HG03354 (cell line): ENCODE measurements around the gene ACSL1.
"Not testable (repeated sequence)": the region's sequence is repeated elsewhere in the genome, so short reads cannot be mapped to it uniquely, and the experiment has no call there.

Experiments used
- ATAC-seq: cut with Tn5 transposase; IDR thresholded peaks from one replicate; pipeline ENCODE4 v1.9.1; 2021; ENCODE audit warnings: mild to moderate bottlenecking; ENCODE audit not compliant: unreplicated experiment, poor library complexity, severe bottlenecking

Gene ACSL1

DNA sequence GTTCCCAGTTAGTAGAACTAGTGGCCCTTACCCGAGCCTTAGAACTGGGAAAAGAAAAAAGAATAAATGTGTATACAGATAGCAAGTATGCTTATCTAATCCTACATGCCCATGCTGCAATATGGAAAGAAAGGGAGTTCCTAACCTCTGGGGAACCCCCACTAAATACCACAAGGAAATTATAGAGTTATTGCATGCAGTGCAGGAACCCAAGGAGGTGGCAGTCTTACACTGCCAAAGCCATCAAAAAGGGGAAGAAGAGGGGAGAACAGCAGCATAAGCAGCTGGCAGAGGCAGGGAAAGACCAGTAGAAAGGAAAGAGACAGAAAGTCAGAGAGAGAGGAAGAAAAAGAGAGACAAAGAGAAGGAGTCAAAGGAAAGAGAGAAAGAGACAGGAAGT, 86.2 kb downstream of the ACSL1 start:
- ATAC-seq: not testable (repeated sequence)

GRCh38 chr4:184734758-184735157, 91.0 kb downstream of the ACSL1 start:
- no peak for ATAC-seq

GRCh38 chr4:184733654-184734524, 91.9 kb downstream of the ACSL1 start, which contains the start of gene CENPU:
TSS of gene CENPU (minus strand) at chr4:184734096. CDS start at chr4:184734062, 34 bp downstream.
- peak; percentile 93 for ATAC-seq

- no peak for ATAC-seq
Observed at GRCh38 chr4:184732126-184732525, 93.6 kb downstream of the ACSL1 start.

DNA sequence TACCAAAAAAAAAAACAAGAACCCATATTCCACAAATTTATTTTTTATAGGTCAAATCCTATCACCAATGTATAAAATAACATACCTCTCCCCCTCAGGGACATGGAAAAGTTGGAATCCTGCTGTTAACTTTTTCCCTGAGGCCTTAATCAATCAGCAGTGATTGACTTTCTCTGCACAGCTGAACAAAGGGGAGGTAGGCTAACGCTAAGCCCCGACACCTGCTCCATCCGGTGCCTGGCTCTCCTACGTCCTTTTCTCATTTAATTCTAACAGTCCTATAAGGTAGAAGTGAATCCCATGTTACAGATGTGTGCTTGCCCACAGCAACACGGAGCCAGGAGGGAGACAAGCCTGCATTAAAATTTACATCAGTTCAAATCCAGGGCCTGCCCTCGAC, 94.7 kb downstream of the ACSL1 start:
- no peak for ATAC-seq

DNA sequence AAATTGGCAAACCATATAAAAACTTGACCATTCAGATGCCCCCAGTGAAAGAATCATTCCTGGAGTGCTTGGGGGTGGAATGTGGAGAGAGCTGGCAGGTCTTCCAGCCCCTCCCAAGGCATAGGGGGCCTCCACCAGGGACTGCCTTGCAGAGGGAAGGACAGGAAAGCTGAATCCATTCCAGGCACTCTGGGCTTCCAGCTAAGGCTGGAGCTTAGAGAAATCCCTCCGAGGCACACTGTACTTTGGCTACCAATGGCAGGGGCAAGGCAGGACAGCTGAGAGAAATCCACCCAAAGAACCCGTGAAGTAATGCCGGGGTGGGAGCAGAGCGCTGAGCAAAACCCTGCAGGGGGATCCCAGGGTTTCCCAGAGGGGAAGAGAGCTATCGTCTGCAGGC, 95.8 kb downstream of the ACSL1 start:
- no peak for ATAC-seq

DNA sequence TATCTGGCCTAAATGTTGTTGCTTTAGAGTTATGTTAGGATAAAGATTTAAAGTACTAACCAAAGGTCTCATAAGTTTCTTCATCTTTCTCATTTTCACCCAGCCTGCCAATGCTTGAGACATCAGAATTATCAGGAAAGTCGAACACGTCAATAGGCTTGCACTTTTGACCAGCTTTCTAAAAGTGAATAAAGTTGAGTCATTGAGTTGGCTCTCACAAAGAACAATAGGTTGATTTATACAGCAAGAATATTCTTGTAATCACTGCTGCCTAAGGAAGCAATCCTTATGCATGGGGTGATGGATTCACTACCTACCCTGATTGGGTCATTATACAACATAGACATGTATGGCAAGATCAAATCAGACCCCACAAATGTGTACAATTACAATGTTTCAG, 96.9 kb downstream of the ACSL1 start:
- ATAC-seq: no peak

- ATAC-seq: no peak
Observed at GRCh38 chr4:184727430-184727829, 98.3 kb downstream of the ACSL1 start.

DNA sequence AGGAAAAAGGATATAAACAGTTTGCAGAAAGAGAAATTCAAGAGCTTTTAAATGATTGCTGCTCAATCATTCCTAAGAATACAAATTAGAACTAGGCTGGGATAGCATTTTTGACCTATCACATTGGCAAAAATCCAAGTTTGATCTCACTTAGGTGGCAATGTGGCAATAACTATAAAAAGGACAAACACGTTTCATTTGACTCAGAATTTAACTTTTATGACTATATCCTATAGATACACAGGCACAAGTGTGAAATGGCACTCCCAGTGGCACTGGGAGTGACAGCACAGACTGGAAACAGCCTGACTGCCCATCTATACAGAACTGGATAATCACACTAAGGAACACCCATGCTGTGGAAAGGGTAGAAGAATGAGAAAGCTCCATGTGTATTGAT, 103.0 kb downstream of the ACSL1 start:
- no peak for ATAC-seq

DNA sequence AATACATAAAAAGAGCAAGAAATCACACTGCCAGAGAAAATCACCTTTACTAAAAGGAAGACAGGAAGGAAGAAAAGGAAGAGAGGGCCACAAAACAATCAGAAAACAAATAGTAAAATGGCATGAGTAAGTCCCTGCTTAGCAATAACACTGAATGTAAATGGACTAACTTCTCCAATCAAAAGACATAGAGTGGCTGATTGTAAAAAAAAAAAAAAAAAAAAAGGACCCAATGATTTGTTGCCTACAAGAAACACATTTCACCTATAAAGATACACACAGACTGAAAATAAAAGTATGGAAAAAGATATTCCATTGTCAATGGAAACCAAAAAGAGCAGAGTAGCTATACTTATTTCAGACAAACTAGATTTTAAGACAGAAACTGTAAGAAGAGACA, 104.5 kb downstream of the ACSL1 start:
- no peak for ATAC-seq

- ATAC-seq: no peak
Observed at GRCh38 chr4:184719407-184719806, 106.4 kb downstream of the ACSL1 start.

- ATAC-seq: no peak
Observed at GRCh38 chr4:184715526-184715925, 110.2 kb downstream of the ACSL1 start.

DNA sequence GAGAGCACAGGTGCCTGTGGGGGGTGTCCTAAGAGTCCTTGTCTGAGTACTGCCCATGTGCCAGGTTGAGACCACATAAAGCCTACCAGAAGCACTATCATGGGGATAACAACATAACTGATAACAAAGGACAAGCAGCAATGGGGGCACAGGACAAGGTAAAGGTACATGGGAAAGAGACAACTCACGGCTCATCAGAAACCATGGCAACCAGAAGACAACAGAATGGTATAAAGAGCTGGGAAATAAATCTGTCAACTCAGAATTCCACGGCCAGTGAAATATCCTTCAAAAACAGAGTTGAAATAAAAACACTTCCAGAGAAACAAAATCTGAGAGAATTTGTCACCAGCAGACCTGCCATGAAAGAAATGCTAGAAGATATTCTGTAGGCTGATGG, 111.9 kb downstream of the ACSL1 start:
- no peak for ATAC-seq

DNA sequence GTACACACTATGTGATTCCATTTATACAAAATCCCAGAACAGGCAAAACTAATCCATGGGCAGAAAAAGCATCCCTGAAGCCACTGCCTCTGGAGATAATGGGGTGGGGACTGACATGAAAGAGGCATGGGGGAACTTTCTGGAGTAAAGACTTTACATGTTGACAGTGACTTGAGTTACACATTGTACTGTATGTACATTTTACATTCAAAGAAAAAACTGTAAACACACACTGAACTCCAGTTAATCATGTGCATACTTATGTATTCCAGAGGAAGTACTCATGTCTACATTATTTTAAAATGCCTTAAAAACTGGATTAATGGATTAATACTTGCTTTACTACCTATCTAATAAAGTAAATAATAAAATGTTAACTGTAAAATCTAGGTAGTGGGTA, 113.4 kb downstream of the ACSL1 start:
- no peak for ATAC-seq

- no peak for ATAC-seq
Observed at GRCh38 chr4:184706453-184706852, 119.3 kb downstream of the ACSL1 start.

- ATAC-seq: no peak
Observed at GRCh38 chr4:184705692-184706091, 120.1 kb downstream of the ACSL1 start.
